HEK293 (cell line): Measurements from ENCODE around the gene SOX6.

Experiments used
- CTCF ChIA-PET: fragments of 350-600 bp; formaldehyde crosslinking; extraction: SDS; loops from one replicate; lab custom pipeline; 2021; ENCODE audit warnings: antibody characterized with exemption; lab: Yijun Ruan, JAX
- POLR2A ChIA-PET: fragments of 300-600 bp; formaldehyde crosslinking; extraction: SDS; loops from one replicate; lab custom pipeline; 2020; ENCODE audit warnings: antibody characterized with exemption, inconsistent platforms; lab: Yijun Ruan, JAX
- H3K27ac ChIP-seq: fragments of 200-500 bp; sonication (Bioruptor generic); 2 replicates; pipeline ENCODE4 v1.5.1; 2014; ENCODE audit warnings: low read depth, low read length, control low read depth, inconsistent platforms; ENCODE audit errors: extremely low read depth
- H3K36me3 ChIP-seq, 2 experiments: fragments of 200-500 bp in 1 of 2; sonication (Bioruptor generic) in 1 of 2; 1 replicate in 1 of 2; 2 replicates in 1 of 2; pipeline ENCODE4 v1.5.1; 2014 to 2017; ENCODE audit warnings: inconsistent platforms in 2 of 2, low read length in 2 of 2; ENCODE audit not compliant: control insufficient read depth in 2 of 2, insufficient read depth in 1 of 2
- H3K4me1 ChIP-seq: fragments of 200-500 bp; sonication (Bioruptor generic); 2 replicates; pipeline ENCODE4 v1.5.1; 2014; ENCODE audit warnings: mild to moderate bottlenecking, low read length, inconsistent platforms; ENCODE audit not compliant: control insufficient read depth, insufficient read depth
- H3K4me3 ChIP-seq: 2 replicates; pipeline ENCODE4 v1.5.1; 2011; ENCODE audit warnings: low read depth, mild to moderate bottlenecking, control low read depth, low read length, moderate library complexity
- H3K9me3 ChIP-seq: fragments of 200-500 bp; sonication (Bioruptor generic); 2 replicates; pipeline ENCODE4 v1.5.1; 2014; ENCODE audit warnings: low read depth, low read length, inconsistent platforms; ENCODE audit not compliant: control insufficient read depth, insufficient read depth
- CTCF ChIP-seq: fragments of 450-650 bp; formaldehyde crosslinking; IDR thresholded peaks from 2 replicates; pipeline ENCODE4 v1.5.1; 2016; ENCODE audit warnings: missing biosample characterization, missing genetic modification characterization
- KLF17 ChIP-seq: fragments of 450-650 bp; formaldehyde crosslinking; IDR thresholded peaks from 2 replicates; pipeline ENCODE4 v1.5.1; 2016; ENCODE audit warnings: missing biosample characterization, missing genetic modification characterization
- SP7 ChIP-seq: fragments of 450-650 bp; formaldehyde crosslinking; IDR thresholded peaks from 2 replicates; pipeline ENCODE4 v1.5.1; 2016; ENCODE audit warnings: missing biosample characterization, missing genetic modification characterization
- ZBTB1 ChIP-seq: fragments of 450-650 bp; formaldehyde crosslinking; IDR thresholded peaks from 2 replicates; pipeline ENCODE4 v1.5.1; 2016; ENCODE audit warnings: missing biosample characterization, missing genetic modification characterization
- ZBTB17 ChIP-seq: fragments of 450-650 bp; formaldehyde crosslinking; IDR thresholded peaks from 2 replicates; pipeline ENCODE4 v1.5.1; 2016; ENCODE audit warnings: missing biosample characterization, missing genetic modification characterization
- ZBTB7A ChIP-seq: fragments of 450-650 bp; formaldehyde crosslinking; IDR thresholded peaks from 2 replicates; pipeline ENCODE4 v1.5.1; 2016; ENCODE audit warnings: low read depth, missing biosample characterization, missing genetic modification characterization
- ZBTB8A ChIP-seq: fragments of 450-650 bp; formaldehyde crosslinking; IDR thresholded peaks from 2 replicates; pipeline ENCODE4 v1.5.1; 2016; ENCODE audit warnings: missing biosample characterization, missing genetic modification characterization
- ZFP37 ChIP-seq: fragments of 450-650 bp; formaldehyde crosslinking; IDR thresholded peaks from 2 replicates; pipeline ENCODE4 v1.5.1; 2016; ENCODE audit warnings: missing biosample characterization, missing genetic modification characterization
- ZNF16 ChIP-seq: fragments of 450-650 bp; formaldehyde crosslinking; IDR thresholded peaks from 2 replicates; pipeline ENCODE4 v1.5.1; 2016; ENCODE audit warnings: low read depth, missing biosample characterization, missing genetic modification characterization
- ZNF341 ChIP-seq: fragments of 450-650 bp; formaldehyde crosslinking; IDR thresholded peaks from 2 replicates; pipeline ENCODE4; 2016; ENCODE audit warnings: low read depth, missing biosample characterization, missing genetic modification characterization
- ZNF37A ChIP-seq: fragments of 450-650 bp; IDR thresholded peaks from 2 replicates; pipeline ENCODE4 v1.5.1; 2018; ENCODE audit warnings: missing biosample characterization, missing genetic modification characterization
- ZNF488 ChIP-seq: fragments of 450-650 bp; formaldehyde crosslinking; IDR thresholded peaks from 2 replicates; pipeline ENCODE4 v1.5.1; 2016; ENCODE audit warnings: missing biosample characterization, missing genetic modification characterization
- ZNF548 ChIP-seq: fragments of 450-650 bp; formaldehyde crosslinking; IDR thresholded peaks from 2 replicates; pipeline ENCODE4 v1.5.1; 2016; ENCODE audit warnings: missing biosample characterization, missing genetic modification characterization
- ZNF549 ChIP-seq: fragments of 450-650 bp; IDR thresholded peaks from 2 replicates; pipeline ENCODE4 v1.5.1; 2018; ENCODE audit warnings: missing biosample characterization, missing genetic modification characterization, mild to moderate bottlenecking, inconsistent platforms, moderate library complexity
- ZNF610 ChIP-seq: fragments of 450-650 bp; formaldehyde crosslinking; IDR thresholded peaks from 2 replicates; pipeline ENCODE4 v1.5.1; 2016; ENCODE audit warnings: missing biosample characterization, missing genetic modification characterization, borderline replicate concordance
- TF ChIP-seq, protein P1 (sequence below): fragments of 450-650 bp; formaldehyde crosslinking; IDR thresholded peaks from 2 replicates; pipeline ENCODE4 v1.5.1; 2016; ENCODE audit warnings: missing biosample characterization, missing genetic modification characterization
- TF ChIP-seq, protein P2 (sequence below): fragments of 450-650 bp; formaldehyde crosslinking; IDR thresholded peaks from 2 replicates; pipeline ENCODE4 v1.5.1; 2016; ENCODE audit warnings: missing biosample characterization, missing genetic modification characterization

SOX6 gene

DNA sequence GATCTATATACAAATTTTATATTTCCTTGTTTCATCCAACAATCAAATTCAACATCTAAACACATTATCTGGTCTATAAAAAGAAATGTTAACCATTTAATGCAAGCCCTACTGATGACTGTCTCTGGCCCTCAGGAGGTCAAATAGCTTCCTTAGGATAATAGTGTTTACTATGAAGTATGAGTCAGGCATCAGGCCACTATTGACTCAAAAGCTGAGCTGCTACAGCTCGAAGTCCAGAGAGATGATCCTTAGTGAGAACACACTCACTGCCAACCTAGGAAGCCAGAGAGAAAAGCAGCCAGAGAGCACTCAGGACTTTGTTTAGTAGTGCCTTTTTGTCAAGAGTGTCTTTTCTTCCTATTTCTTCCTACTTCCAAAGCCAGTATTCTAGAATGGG is 171.8 kb downstream of the SOX6 start:
- 0 out of 2 replicates have a peak, but pooled peaks have one; percentile 28 for TF ChIP-seq ZBTB17 (tag by site-specific recombination)
- TF ChIP-seq ZBTB8A = no peak
- Histone ChIP-seq H3K4me1 (no peaks in the 10 kb centered on the region), H3K36me3 (no peaks in the 10 kb centered on the region), H3K27ac (no peak overlapping the region), H3K9me3 (no peaks in the 10 kb centered on the region), H3K4me3 (no peak overlapping the region)
- POLR2A ChIA-PET = no interaction called here
- CTCF ChIA-PET = no interaction called here

DNA sequence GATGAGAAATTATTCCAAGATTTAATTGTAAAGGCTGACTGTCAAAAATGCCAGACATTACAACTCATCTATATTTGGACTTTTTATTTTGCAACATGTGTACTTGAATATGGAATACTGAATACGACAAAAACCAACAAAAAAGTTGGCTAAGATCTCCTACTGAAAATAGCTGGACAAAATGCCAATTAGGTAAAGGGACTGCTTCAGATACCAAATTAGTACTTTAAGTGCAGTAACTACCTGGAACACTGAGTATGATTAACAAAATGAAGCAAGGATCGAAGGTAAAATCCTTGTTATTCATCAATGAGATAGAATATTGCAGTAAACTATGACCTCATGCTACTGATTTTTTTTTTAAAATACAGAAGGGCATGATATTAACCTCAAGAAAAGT is 173.8 kb downstream of the SOX6 start:
- H3K9me3 ChIP-seq = no peaks in the 10 kb centered on the region
- no peaks in the 10 kb centered on the region for H3K4me1 ChIP-seq
- TF ChIP-seq ZNF16 = no peak
- TF ChIP-seq, protein P1, sequence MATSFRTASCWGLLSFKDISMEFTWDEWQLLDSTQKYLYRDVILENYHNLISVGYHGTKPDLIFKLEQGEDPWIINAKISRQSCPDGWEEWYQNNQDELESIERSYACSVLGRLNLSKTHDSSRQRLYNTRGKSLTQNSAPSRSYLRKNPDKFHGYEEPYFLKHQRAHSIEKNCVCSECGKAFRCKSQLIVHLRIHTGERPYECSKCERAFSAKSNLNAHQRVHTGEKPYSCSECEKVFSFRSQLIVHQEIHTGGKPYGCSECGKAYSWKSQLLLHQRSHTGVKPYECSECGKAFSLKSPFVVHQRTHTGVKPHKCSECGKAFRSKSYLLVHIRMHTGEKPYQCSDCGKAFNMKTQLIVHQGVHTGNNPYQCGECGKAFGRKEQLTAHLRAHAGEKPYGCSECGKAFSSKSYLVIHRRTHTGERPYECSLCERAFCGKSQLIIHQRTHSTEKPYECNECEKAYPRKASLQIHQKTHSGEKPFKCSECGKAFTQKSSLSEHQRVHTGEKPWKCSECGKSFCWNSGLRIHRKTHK (tag by site-specific recombination) = no peak
- no peak overlapping the region for H3K4me3 ChIP-seq
- CTCF ChIA-PET = interaction anchor here (0.7 to 1.1 kb wide), 3 partner anchors 33 to 363 kb away, joined by 3 to 4 read pairs (median 4); no protein-coding TSS in a partner anchor
- POLR2A ChIA-PET = no interaction called here
- H3K27ac ChIP-seq = no peak overlapping the region
- no peaks in the 10 kb centered on the region for H3K36me3 ChIP-seq

- ChIA-PET CTCF (no interaction called here), POLR2A (no interaction called here)
- Histone ChIP-seq H3K9me3 (no peaks in the 10 kb centered on the region), H3K27ac (no peak overlapping the region), H3K36me3 (no peaks in the 10 kb centered on the region), H3K4me1 (no peaks in the 10 kb centered on the region), H3K4me3 (no peak overlapping the region)
- TF ChIP-seq ZNF341 (no peak), SP7 (tag by site-specific recombination) (no peak), CTCF (tag by site-specific recombination) (no peak), ZNF548 (no peak), KLF17 (tag by site-specific recombination) (no peak), ZNF37A (no peak), ZBTB1 (tag by site-specific recombination) (no peak), ZNF610 (no peak), ZNF488 (no peak), ZNF549 (tag by site-specific recombination) (no peak), ZFP37 (tag by site-specific recombination) (no peak), ZBTB7A (tag by site-specific recombination) (no peak)
- TF ChIP-seq, protein P2, sequence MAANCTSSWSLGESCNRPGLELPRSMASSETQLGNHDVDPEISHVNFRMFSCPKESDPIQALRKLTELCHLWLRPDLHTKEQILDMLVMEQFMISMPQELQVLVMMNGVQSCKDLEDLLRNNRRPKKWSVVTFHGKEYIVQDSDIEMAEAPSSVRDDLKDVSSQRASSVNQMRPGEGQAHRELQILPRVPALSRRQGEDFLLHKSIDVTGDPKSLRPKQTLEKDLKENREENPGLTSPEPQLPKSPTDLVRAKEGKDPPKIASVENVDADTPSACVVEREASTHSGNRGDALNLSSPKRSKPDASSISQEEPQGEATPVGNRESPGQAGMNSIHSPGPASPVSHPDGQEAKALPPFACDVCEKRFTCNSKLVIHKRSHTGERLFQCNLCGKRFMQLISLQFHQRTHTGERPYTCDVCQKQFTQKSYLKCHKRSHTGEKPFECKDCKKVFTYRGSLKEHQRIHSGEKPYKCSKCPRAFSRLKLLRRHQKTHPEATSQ = no peak
Observed at GRCh38 chr11:16180868-16181267, 175.5 kb downstream of the SOX6 start.
